NB4 (cell line): Measurements from ENCODE around the gene CA5A.

Experiments used
- MYC ChIP-seq: IDR thresholded peaks from 2 replicates; pipeline ENCODE4 v1.6.1; 2011; ENCODE audit warnings: low read depth, low read length
- POLR2A ChIP-seq: IDR thresholded peaks from 2 replicates; pipeline ENCODE4 v1.6.1; 2011; ENCODE audit warnings: mild to moderate bottlenecking; ENCODE audit not compliant: insufficient read length; ENCODE audit errors: extremely low read depth
- TF ChIP-seq, protein P1 (sequence below): IDR thresholded peaks from one replicate; pipeline ENCODE4 v1.5.1; 2012; ENCODE audit warnings: low read depth, low read length
- TF ChIP-seq, protein P2 (sequence below): IDR thresholded peaks from 2 replicates; pipeline ENCODE4 v1.6.1; 2011; ENCODE audit warnings: low read depth, low read length

DNA sequence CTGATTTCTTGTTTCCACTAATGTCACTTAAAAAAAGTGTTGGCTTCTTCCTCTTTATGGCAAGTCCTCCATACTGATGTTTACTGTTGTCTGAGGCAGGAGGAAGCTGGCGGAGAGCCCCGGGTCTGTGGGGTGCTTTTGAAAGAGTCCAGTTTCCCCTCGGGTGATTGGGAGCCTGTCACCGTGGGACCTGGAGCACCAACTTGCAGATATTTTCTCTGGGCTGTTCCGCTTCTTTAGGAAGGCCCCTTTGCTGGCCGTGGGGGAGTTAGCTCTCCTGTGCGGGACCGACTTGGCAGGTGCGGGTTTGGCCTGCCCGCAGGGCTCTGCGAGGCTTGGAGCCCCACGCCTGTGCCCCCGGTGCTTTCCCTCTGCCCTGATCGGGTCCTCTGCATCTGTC, 18.0 kb upstream of the CA5A start:
- TF ChIP-seq, protein P1, sequence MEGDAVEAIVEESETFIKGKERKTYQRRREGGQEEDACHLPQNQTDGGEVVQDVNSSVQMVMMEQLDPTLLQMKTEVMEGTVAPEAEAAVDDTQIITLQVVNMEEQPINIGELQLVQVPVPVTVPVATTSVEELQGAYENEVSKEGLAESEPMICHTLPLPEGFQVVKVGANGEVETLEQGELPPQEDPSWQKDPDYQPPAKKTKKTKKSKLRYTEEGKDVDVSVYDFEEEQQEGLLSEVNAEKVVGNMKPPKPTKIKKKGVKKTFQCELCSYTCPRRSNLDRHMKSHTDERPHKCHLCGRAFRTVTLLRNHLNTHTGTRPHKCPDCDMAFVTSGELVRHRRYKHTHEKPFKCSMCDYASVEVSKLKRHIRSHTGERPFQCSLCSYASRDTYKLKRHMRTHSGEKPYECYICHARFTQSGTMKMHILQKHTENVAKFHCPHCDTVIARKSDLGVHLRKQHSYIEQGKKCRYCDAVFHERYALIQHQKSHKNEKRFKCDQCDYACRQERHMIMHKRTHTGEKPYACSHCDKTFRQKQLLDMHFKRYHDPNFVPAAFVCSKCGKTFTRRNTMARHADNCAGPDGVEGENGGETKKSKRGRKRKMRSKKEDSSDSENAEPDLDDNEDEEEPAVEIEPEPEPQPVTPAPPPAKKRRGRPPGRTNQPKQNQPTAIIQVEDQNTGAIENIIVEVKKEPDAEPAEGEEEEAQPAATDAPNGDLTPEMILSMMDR, result no peak
- no peak for TF ChIP-seq POLR2A
- TF ChIP-seq, protein P2, sequence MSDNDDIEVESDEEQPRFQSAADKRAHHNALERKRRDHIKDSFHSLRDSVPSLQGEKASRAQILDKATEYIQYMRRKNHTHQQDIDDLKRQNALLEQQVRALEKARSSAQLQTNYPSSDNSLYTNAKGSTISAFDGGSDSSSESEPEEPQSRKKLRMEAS, result no peak
- no peak for TF ChIP-seq MYC
